Hepatocyte (in vitro differentiated cells): Measurements from ENCODE around the gene DPF3.

ENCODE experiments used
- CTCF ChIP-seq: fragments of 200-600 bp; sonication (generic); IDR thresholded peaks from 2 replicates; pipeline ENCODE4 v1.5.1; 2016; ENCODE audit warnings: antibody characterized with exemption, mild to moderate bottlenecking; ENCODE audit not compliant: poor library complexity
- EZH2 ChIP-seq: fragments of 200-600 bp; sonication (generic); IDR thresholded peaks from 2 replicates; pipeline ENCODE4 v1.6.1; 2016; ENCODE audit warnings: antibody characterized with exemption, mild to moderate bottlenecking, borderline replicate concordance
- EZH2phosphoT487 ChIP-seq: fragments of 200-600 bp; sonication (generic); IDR thresholded peaks from one replicate; pipeline ENCODE4 v1.6.1; 2018; ENCODE audit warnings: antibody characterized with exemption, mild to moderate bottlenecking, low read depth, moderate library complexity; ENCODE audit not compliant: unreplicated experiment, severe bottlenecking

DNA sequence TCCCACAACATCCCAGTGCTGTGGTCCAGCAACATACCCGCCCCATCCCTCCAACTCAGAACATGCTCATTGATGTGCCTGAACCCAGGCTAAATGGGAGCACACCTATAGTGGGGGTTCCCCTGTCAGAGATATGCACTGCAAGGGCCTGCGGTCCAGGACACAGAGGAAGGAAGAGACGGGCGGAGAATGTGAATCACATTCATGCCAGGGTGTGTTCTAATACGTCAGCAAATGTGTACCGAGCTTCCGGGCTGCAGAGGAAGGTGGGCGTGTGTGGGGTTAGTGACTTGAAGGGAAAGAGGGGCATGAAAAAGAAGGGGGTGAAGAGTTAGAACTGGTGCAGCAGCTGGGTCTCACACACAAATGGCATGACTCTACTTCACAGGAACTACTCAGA is 83.7 kb downstream of the DPF3 start:
- TF ChIP-seq EZH2phosphoT487 (no peak), CTCF (no peak), EZH2 (no peak)
